Spinal cord (tissue), 10 donors: ENCODE data around the gene BAZ2A. TPM values are rescaled to one million over a fixed set of nuclear protein-coding genes. Genes with fewer than 3 reads are reported as not detected.

Experiments
- DNase-seq, 6 donors: peaks; one replicate each; pipeline versions ENCODE4 v3.0.0 to v3.0.0-alpha.2; 2013 to 2015; ENCODE audit warnings: low spot score in 6 of 6, low read depth in 4 of 6
- H3K27ac ChIP-seq: one replicate; pipeline ENCODE4 v1.5.1; 2013; ENCODE audit warnings: low read depth, low read length, control low read depth
- H3K27me3 ChIP-seq: one replicate; pipeline ENCODE4 v1.6.1; 2013; ENCODE audit warnings: low read length; ENCODE audit not compliant: control insufficient read depth, insufficient read depth
- H3K36me3 ChIP-seq: one replicate; pipeline ENCODE4 v1.6.1; 2013; ENCODE audit warnings: low read length; ENCODE audit not compliant: control insufficient read depth, insufficient read depth
- H3K4me1 ChIP-seq: one replicate; pipeline ENCODE4 v1.6.1; 2013; ENCODE audit warnings: low read length; ENCODE audit not compliant: control insufficient read depth, insufficient read depth
- H3K4me3 ChIP-seq: one replicate; pipeline ENCODE4 v1.5.1; 2013; ENCODE audit warnings: low read depth, low read length, control low read depth
- H3K9me3 ChIP-seq: one replicate; pipeline ENCODE4 v1.6.1; 2013; ENCODE audit warnings: low read length; ENCODE audit not compliant: control insufficient read depth, insufficient read depth
- WGBS: methylation state at CpG from one replicate; pipeline ENCODE4 v1.1.5; 2013; ENCODE audit warnings: missing lambda C conversion rate; ENCODE audit not compliant: insufficient coverage; 5-methylcytosine and 5-hydroxymethylcytosine counted together
- polyA plus RNA-seq, 2 donors: library from polyadenylated mRNA; unstranded; fragments of 120-200 nt; gene quantifications; one replicate each; pipeline ENCODE4 v1.2.1, GENCODE V29; 2013; ENCODE audit not compliant: insufficient read length in 2 of 2
- total RNA-seq, 2 donors: library from RNA; depleted of rRNA in 1 of 2; stranded (reverse); fragments of 120-200 nt in 1 of 2; fragments of >200 nt in 1 of 2; gene quantifications; one replicate each; pipeline versions ENCODE4 v1.2.3 to v1.2.4, GENCODE V29; 2013 to 2014
- donor health status: healthy.

Gene BAZ2A
- total and polyA plus RNA-seq, 4 donors: 20.7 to 49.3 (median 40.1) TPM

GRCh38 chr12:56629459-56630179 is 507 bp downstream of the BAZ2A start:
- H3K27me3 ChIP-seq: no peaks in the 10 kb centered on the region
- H3K9me3 ChIP-seq: no peaks in the 10 kb centered on the region
- WGBS: 0% methylated on average over 41 of the region's 46 CpGs
- H3K36me3 ChIP-seq: peaks cover 9% of the 10 kb centered on the region
- peak overlapping the region; percentile 98 for H3K4me3 ChIP-seq
- peak overlapping the region; percentile 96 for H3K27ac ChIP-seq
- DNase-seq: peak in 2 of 6 donors; percentile 53 to 62
- peaks cover 40% of the 10 kb centered on the region for H3K4me1 ChIP-seq

- Histone ChIP-seq H3K27ac (peak overlapping the region; percentile 96), H3K27me3 (no peaks in the 10 kb centered on the region), H3K4me1 (peaks cover 33% of the 10 kb centered on the region), H3K36me3 (peaks cover 9% of the 10 kb centered on the region), H3K4me3 (peak overlapping the region; percentile 98), H3K9me3 (no peaks in the 10 kb centered on the region)
- 0% methylated on average over 8 of the region's 18 CpGs for WGBS
- peak in 2 of 6 donors; percentile 73 to 81 for DNase-seq
These were observed 1.3 kb downstream of the BAZ2A start for GRCh38 chr12:56628671-56629458.

- no peaks in the 10 kb centered on the region for H3K9me3 ChIP-seq
- H3K4me3 ChIP-seq: no peak overlapping the region
- peaks cover 13% of the 10 kb centered on the region for H3K36me3 ChIP-seq
- H3K27me3 ChIP-seq: no peaks in the 10 kb centered on the region
- H3K27ac ChIP-seq: no peak overlapping the region
- H3K4me1 ChIP-seq: peaks cover 15% of the 10 kb centered on the region
- DNase-seq: no peak
These were observed 3.4 kb downstream of the BAZ2A start for GRCh38 chr12:56626701-56627100.

GRCh38 chr12:56622535-56622934 is 7.6 kb downstream of the BAZ2A start:
- H3K9me3 ChIP-seq: no peaks in the 10 kb centered on the region
- H3K27ac ChIP-seq: no peak overlapping the region
- WGBS: no CpG with 5 or more reads among the region's 1 CpG
- no peaks in the 10 kb centered on the region for H3K27me3 ChIP-seq
- no peak overlapping the region for H3K4me3 ChIP-seq
- no peak for DNase-seq
- H3K36me3 ChIP-seq: peaks cover 27% of the 10 kb centered on the region
- peaks cover 5% of the 10 kb centered on the region for H3K4me1 ChIP-seq

GRCh38 chr12:56616925-56617324 is 13.2 kb downstream of the BAZ2A start:
- DNase-seq: no peak
- Histone ChIP-seq H3K36me3 (peaks cover 68% of the 10 kb centered on the region), H3K27me3 (no peaks in the 10 kb centered on the region), H3K9me3 (no peaks in the 10 kb centered on the region), H3K27ac (no peak overlapping the region), H3K4me3 (no peak overlapping the region), H3K4me1 (no peaks in the 10 kb centered on the region)

- Histone ChIP-seq H3K4me1 (no peaks in the 10 kb centered on the region), H3K27me3 (no peaks in the 10 kb centered on the region), H3K9me3 (no peaks in the 10 kb centered on the region), H3K27ac (no peak overlapping the region), H3K4me3 (no peak overlapping the region), H3K36me3 (peaks cover 72% of the 10 kb centered on the region)
- 84% methylated on average over 2 of the region's 3 CpGs for WGBS
- DNase-seq: no peak
These were observed 13.9 kb downstream of the BAZ2A start for GRCh38 chr12:56616244-56616643.

GRCh38 chr12:56614627-56615026 is 15.5 kb downstream of the BAZ2A start:
- Histone ChIP-seq H3K36me3 (peaks cover 77% of the 10 kb centered on the region), H3K4me3 (no peak overlapping the region), H3K27me3 (no peaks in the 10 kb centered on the region), H3K27ac (no peak overlapping the region), H3K4me1 (no peaks in the 10 kb centered on the region), H3K9me3 (no peaks in the 10 kb centered on the region)
- DNase-seq: no peak
- 90% methylated on average over 8 of the region's 8 CpGs for WGBS

- no peak overlapping the region for H3K27ac ChIP-seq
- DNase-seq: no peak
- H3K4me1 ChIP-seq: no peaks in the 10 kb centered on the region
- 100% methylated on average over 2 of the region's 3 CpGs for WGBS
- no peak overlapping the region for H3K4me3 ChIP-seq
- H3K36me3 ChIP-seq: peaks cover 89% of the 10 kb centered on the region
- H3K9me3 ChIP-seq: no peaks in the 10 kb centered on the region
- H3K27me3 ChIP-seq: no peaks in the 10 kb centered on the region
These were observed 25.8 kb downstream of the BAZ2A start for GRCh38 chr12:56604355-56604754.

GRCh38 chr12:56602239-56602638 is 27.9 kb downstream of the BAZ2A start:
- Histone ChIP-seq H3K27me3 (no peaks in the 10 kb centered on the region), H3K36me3 (peaks cover 94% of the 10 kb centered on the region), H3K4me3 (no peak overlapping the region), H3K4me1 (no peaks in the 10 kb centered on the region), H3K27ac (no peak overlapping the region), H3K9me3 (no peaks in the 10 kb centered on the region)
- no CpG with 5 or more reads among the region's 3 CpGs for WGBS
- DNase-seq: no peak

- Histone ChIP-seq H3K9me3 (no peaks in the 10 kb centered on the region), H3K4me3 (no peak overlapping the region), H3K27ac (no peak overlapping the region), H3K4me1 (no peaks in the 10 kb centered on the region), H3K36me3 (peaks cover 94% of the 10 kb centered on the region), H3K27me3 (no peaks in the 10 kb centered on the region)
- WGBS: 86% methylated on average over 3 of the region's 3 CpGs
- no peak for DNase-seq
These were observed 28.6 kb downstream of the BAZ2A start for GRCh38 chr12:56601503-56601902.
